Activated naive CD4-positive, alpha-beta T cell (primary cell): ENCODE data around the gene CAMK2D.

Experiments
- DNase-seq, 4 experiments: peaks; one replicate each; lab custom pipeline; 2025; lab: John Stamatoyannopoulos, UW

The CAMK2D gene

GRCh38 chr4:113682730-113683537, 78.6 kb downstream of the CAMK2D start:
- peak; percentile 3 to 31 (median 13) for DNase-seq

GRCh38 chr4:113678641-113679040, 82.9 kb downstream of the CAMK2D start:
- DNase-seq: no peak

- DNase-seq: no peak
Measured at GRCh38 chr4:113677325-113677724, 84.2 kb downstream of the CAMK2D start.

GRCh38 chr4:113675731-113676697, 85.5 kb downstream of the CAMK2D start:
- DNase-seq: no peak

GRCh38 chr4:113674733-113675132, 86.8 kb downstream of the CAMK2D start:
- DNase-seq: no peak

GRCh38 chr4:113674251-113674650, 87.3 kb downstream of the CAMK2D start:
- DNase-seq: no peak

GRCh38 chr4:113673450-113673849, 88.1 kb downstream of the CAMK2D start:
- DNase-seq: no peak

- no peak for DNase-seq
Measured at GRCh38 chr4:113666386-113667114, 95.0 kb downstream of the CAMK2D start.

- no peak for DNase-seq
Measured at GRCh38 chr4:113665036-113665435, 96.5 kb downstream of the CAMK2D start.

- DNase-seq: no peak
Measured at GRCh38 chr4:113662581-113662980, 99.0 kb downstream of the CAMK2D start.

GRCh38 chr4:113659127-113659526, 102.4 kb downstream of the CAMK2D start:
- DNase-seq: no peak

- no peak for DNase-seq
Measured at GRCh38 chr4:113657586-113658233, 103.8 kb downstream of the CAMK2D start.

- no peak for DNase-seq
Measured at GRCh38 chr4:113653871-113654270, 107.7 kb downstream of the CAMK2D start.

- DNase-seq: no peak
Measured at GRCh38 chr4:113646442-113646822, 115.1 kb downstream of the CAMK2D start.

GRCh38 chr4:113645771-113646441, 115.6 kb downstream of the CAMK2D start:
- no peak for DNase-seq

GRCh38 chr4:113645288-113645687, 116.2 kb downstream of the CAMK2D start:
- no peak for DNase-seq

GRCh38 chr4:113644398-113644797, 117.1 kb downstream of the CAMK2D start:
- no peak for DNase-seq

- no peak for DNase-seq
Measured at GRCh38 chr4:113643505-113643904, 118.0 kb downstream of the CAMK2D start.

GRCh38 chr4:113641025-113641431, 120.5 kb downstream of the CAMK2D start:
- DNase-seq: no peak

GRCh38 chr4:113639326-113639725, 122.2 kb downstream of the CAMK2D start:
- no peak for DNase-seq

- no peak for DNase-seq
Measured at GRCh38 chr4:113638562-113638832, 123.0 kb downstream of the CAMK2D start.
